HG03103 (cell line): ENCODE data around the gene PPP1R15B.
A peak's percentile ranks its signal among the peaks of the same experiment; 100 is the strongest.
"Not testable (repeated sequence)": the region's sequence is repeated elsewhere in the genome, so short reads cannot be mapped to it uniquely, and the experiment has no call there.

ENCODE experiments used
- ATAC-seq: cut with Tn5 transposase; IDR thresholded peaks from one replicate; pipeline ENCODE4 v1.9.1; 2021; ENCODE audit warnings: low read depth; ENCODE audit not compliant: unreplicated experiment

PPP1R15B gene

GRCh38 chr1:204422061-204422705 lies 10.6 kb upstream of the PPP1R15B start:
- ATAC-seq, result not testable (repeated sequence)

- no peak for ATAC-seq
These were observed 9.8 kb upstream of the PPP1R15B start for GRCh38 chr1:204421441-204421840.

GRCh38 chr1:204420039-204421004 lies 8.7 kb upstream of the PPP1R15B start:
- no peak for ATAC-seq

- no peak for ATAC-seq
These were observed 7.4 kb upstream of the PPP1R15B start for GRCh38 chr1:204419064-204419403.

GRCh38 chr1:204418174-204419063 lies 6.8 kb upstream of the PPP1R15B start:
- no peak for ATAC-seq

- ATAC-seq, result no peak
These were observed 5.7 kb upstream of the PPP1R15B start for GRCh38 chr1:204417074-204417997.

- ATAC-seq, result no peak
These were observed 5.0 kb upstream of the PPP1R15B start for GRCh38 chr1:204416589-204417073.

- ATAC-seq, result no peak
These were observed 3.7 kb upstream of the PPP1R15B start for GRCh38 chr1:204415351-204415750.

- ATAC-seq, result no peak
These were observed 2.4 kb upstream of the PPP1R15B start for GRCh38 chr1:204414016-204414415.

- ATAC-seq, result no peak
These were observed 1.5 kb upstream of the PPP1R15B start for GRCh38 chr1:204413170-204413535.

GRCh38 chr1:204410688-204411450 lies 748 bp downstream of the PPP1R15B start:
- ATAC-seq, result peak; percentile 18

- ATAC-seq, result no peak
These were observed 1.6 kb downstream of the PPP1R15B start for GRCh38 chr1:204409836-204410687.

- ATAC-seq, result no peak
These were observed 2.5 kb downstream of the PPP1R15B start for GRCh38 chr1:204409123-204409522.

GRCh38 chr1:204408602-204409001 lies 3.0 kb downstream of the PPP1R15B start:
- ATAC-seq, result no peak

- no peak for ATAC-seq
These were observed 3.5 kb downstream of the PPP1R15B start for GRCh38 chr1:204408074-204408507.

GRCh38 chr1:204407295-204407971 lies 4.2 kb downstream of the PPP1R15B start:
- no peak for ATAC-seq

- no peak for ATAC-seq
These were observed 5.0 kb downstream of the PPP1R15B start for GRCh38 chr1:204406621-204407020.
